Hepatocyte (in vitro differentiated cells): ENCODE results near the gene KCNN3.

Source experiments
- CTCF ChIP-seq: fragments of 200-600 bp; sonication (generic); IDR thresholded peaks from 2 replicates; pipeline ENCODE4 v1.5.1; 2016; ENCODE audit warnings: antibody characterized with exemption, mild to moderate bottlenecking; ENCODE audit not compliant: poor library complexity
- EZH2 ChIP-seq: fragments of 200-600 bp; sonication (generic); IDR thresholded peaks from 2 replicates; pipeline ENCODE4 v1.6.1; 2016; ENCODE audit warnings: antibody characterized with exemption, mild to moderate bottlenecking, borderline replicate concordance
- EZH2phosphoT487 ChIP-seq: fragments of 200-600 bp; sonication (generic); IDR thresholded peaks from one replicate; pipeline ENCODE4 v1.6.1; 2018; ENCODE audit warnings: antibody characterized with exemption, mild to moderate bottlenecking, low read depth, moderate library complexity; ENCODE audit not compliant: unreplicated experiment, severe bottlenecking

DNA sequence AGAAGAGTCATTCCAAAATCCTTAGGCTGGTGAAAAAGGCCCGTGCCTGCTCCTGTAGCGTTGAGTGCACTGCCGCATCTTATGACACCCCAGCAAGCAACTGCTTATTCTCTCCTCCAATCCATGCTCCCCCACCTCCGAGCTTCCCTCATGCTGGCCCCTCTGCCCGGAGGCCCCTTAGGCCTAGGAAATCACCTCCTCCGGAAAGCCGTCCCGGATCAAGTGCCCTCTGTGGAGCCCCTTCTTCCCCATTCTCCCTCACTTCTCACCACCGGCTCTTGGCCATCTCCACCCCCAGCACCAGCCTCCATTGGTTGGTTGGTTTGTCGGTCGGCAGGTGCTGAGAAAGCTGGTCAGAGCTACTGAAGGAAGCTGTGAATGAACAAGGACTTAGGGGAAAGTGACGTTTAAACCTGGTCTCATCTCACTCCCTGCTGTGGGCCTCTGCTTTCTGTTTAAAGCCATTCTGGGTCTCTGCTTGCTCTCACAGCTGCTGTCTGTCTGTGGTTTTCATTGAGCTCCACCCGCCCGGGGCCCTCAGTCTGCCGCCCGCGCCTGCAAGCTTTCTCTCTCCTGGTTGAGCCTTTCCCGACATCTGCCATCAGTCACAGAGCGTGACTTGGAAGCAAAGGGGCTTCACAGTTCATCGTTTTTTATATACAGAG, 122.2 kb downstream of the KCNN3 start:
- TF ChIP-seq CTCF, result no peak
- no peak for TF ChIP-seq EZH2phosphoT487
- TF ChIP-seq EZH2, result no peak
